Suppressor macrophage treated with lipopolysaccharide for 4 hours (primary cell): ENCODE measurements around the gene TCF7L2.

Source experiments
- DNase-seq: peaks from one replicate; pipeline ENCODE4 v3.0.0-alpha.2; 2020

The TCF7L2 gene

GRCh38 chr10:112948196-112948595 lies 1.9 kb upstream of the TCF7L2 start:
- no peak for DNase-seq

- DNase-seq: peak; percentile 18
Measured at GRCh38 chr10:112949143-112949823, 764 bp upstream of the TCF7L2 start.

GRCh38 chr10:112950714-112951358 lies 789 bp downstream of the TCF7L2 start:
- DNase-seq: peak; percentile 58

- peak; percentile 87 for DNase-seq
Measured at GRCh38 chr10:112951359-112952281, 1.6 kb downstream of the TCF7L2 start.

GRCh38 chr10:112952282-112953173 lies 2.5 kb downstream of the TCF7L2 start:
- no peak for DNase-seq

GRCh38 chr10:112953174-112954159 lies 3.4 kb downstream of the TCF7L2 start:
- no peak for DNase-seq

- DNase-seq: no peak
Measured at GRCh38 chr10:112954974-112955581, 5.0 kb downstream of the TCF7L2 start.

GRCh38 chr10:112955582-112956421 lies 5.8 kb downstream of the TCF7L2 start:
- DNase-seq: peak; percentile 14

GRCh38 chr10:112956631-112957350 lies 6.7 kb downstream of the TCF7L2 start:
- no peak for DNase-seq

GRCh38 chr10:112957640-112958092 lies 7.6 kb downstream of the TCF7L2 start:
- DNase-seq: no peak

- no peak for DNase-seq
Measured at GRCh38 chr10:112958275-112958995, 8.4 kb downstream of the TCF7L2 start.

- no peak for DNase-seq
Measured at GRCh38 chr10:112959207-112959838, 9.3 kb downstream of the TCF7L2 start.

GRCh38 chr10:112960151-112960681 lies 10.2 kb downstream of the TCF7L2 start:
- DNase-seq: no peak

- DNase-seq: no peak
Measured at GRCh38 chr10:112961609-112962008, 11.6 kb downstream of the TCF7L2 start.

GRCh38 chr10:112962343-112962742 lies 12.3 kb downstream of the TCF7L2 start:
- DNase-seq: no peak

- peak; percentile 91 for DNase-seq
Measured at GRCh38 chr10:112963835-112964234, 13.8 kb downstream of the TCF7L2 start.

- no peak for DNase-seq
Measured at GRCh38 chr10:112964482-112964881, 14.4 kb downstream of the TCF7L2 start.
